Measurements from ENCODE around the gene GARIN5B. TPM values are rescaled to one million over a fixed set of nuclear protein-coding genes. Genes with fewer than 3 reads are reported as not detected.
"Not testable (repeated sequence)": the region's sequence is repeated elsewhere in the genome, so short reads cannot be mapped to it uniquely, and the experiment has no call there.

The GARIN5B gene
- total RNA-seq (2012; rRNA removed) = under 0.01 TPM in 1 of 2 replicates, not detected in the other

DNA sequence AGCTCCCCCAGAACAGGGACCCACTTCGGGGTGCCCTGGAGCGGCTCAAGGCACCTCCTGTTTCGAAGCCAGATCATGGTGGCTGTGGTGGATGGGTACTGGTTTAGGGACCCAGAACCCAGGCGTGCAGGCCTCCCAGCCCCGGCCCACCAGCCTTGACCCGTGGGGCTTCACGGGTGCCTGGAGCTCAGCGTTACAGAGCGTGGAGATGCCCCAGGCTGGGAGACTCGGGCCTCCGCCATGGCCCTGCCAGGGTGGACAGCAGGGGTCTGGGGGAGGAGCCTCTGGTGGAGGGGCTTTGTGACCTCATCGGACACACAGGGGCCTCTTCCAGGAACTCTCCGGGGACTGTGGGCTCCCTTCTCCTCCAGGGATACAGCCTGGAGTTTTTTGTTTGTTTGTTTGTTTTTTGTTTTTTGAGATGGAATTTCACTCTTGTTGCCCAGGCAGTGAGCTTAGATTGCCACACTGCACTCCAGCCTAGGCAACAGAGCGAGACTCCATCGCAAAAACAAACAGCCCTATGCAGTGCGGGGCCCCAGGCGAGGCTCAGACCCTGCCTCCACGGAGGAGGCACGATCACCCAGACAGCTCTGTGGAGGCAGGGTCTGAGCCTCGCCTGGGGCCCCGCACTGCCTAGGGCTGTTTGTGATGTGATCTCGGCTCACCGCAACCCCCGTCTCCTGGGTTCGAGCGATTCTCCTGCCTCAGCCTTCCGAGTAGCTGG is at the start of gene GARIN5B:
Gene GARIN5B, minus strand, starts transcription at position 271 of the 727 bp plus-strand sequence. Its CDS starts 194 bp downstream, at position 77.
- Histone ChIP-seq H3K36me3 (ENCODE audit: insufficient read depth, low read length) (no peaks in the 10 kb centered on the region), H3K4me1 (ENCODE audit: control insufficient read depth, insufficient read depth, low read length) (peaks cover 7% of the 10 kb centered on the region), H3K4me2 (ENCODE audit: low read length) (no peak within 1 kb of the TSS), H3K4me3 (ENCODE audit: low read length) (no peak within 1 kb of the TSS), H3K27me3 (ENCODE audit: control insufficient read depth, insufficient read depth, low read length) (peaks cover 6% of the 10 kb centered on the region), H3K9ac (ENCODE audit: low read depth, low read length) (no peak within 1 kb of the TSS), H3K9me3 (replicated peaks; ENCODE audit: low read length) (no peaks in the 10 kb centered on the region)

DNA sequence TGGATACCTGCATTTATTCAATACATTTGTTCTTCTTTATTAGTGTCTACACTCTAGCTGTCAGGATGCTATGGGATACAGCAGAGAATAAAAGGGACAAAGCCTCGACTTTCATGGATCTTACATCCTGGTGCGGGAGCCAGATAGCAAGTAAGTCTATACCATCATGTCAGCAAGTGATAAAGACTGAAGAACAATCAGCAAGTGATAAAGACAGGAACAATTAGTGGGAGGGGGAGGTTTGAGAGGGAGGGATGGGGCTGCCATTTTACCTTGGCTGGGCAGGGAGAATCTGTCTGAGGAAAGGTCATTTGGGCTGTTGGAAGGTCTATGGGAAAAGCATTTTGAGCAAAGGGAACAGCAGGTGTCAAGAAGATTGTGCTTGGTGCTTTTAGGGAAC is 47.1 kb upstream of the GARIN5B start:
- Histone ChIP-seq H3K4me1 (ENCODE audit: control insufficient read depth, insufficient read depth, low read length) (peaks cover 21% of the 10 kb centered on the region), H3K27me3 (ENCODE audit: control insufficient read depth, insufficient read depth, low read length) (no peaks in the 10 kb centered on the region), H3K9me3 (replicated peaks; ENCODE audit: low read length) (no peaks in the 10 kb centered on the region)

DNA sequence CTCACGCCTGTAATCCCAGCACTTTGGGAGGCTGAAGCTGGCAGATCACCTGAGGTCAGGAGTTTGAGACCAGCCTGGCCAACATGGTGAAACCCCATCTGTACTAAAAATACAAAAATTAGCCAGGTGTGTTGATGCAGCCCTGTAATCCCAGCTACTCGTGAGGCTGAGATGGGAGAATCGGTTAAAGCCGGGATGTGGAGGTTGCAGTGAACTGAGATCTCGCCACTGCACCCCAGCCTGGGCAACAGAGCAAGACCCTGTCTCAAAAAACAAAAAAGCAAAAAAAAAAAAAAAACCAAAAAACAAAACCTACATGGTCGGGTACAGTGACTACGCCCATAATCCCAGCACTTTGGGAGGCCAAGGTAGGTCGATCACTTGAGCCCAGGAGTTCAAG is 46.1 kb upstream of the GARIN5B start:
- Histone ChIP-seq H3K36me3 (ENCODE audit: insufficient read depth, low read length) (peaks cover 19% of the 10 kb centered on the region), H3K4me1 (ENCODE audit: control insufficient read depth, insufficient read depth, low read length) (peaks cover 21% of the 10 kb centered on the region)
- not testable (repeated sequence) for H3K27me3 ChIP-seq (ENCODE audit: control insufficient read depth, insufficient read depth, low read length); H3K4me3 ChIP-seq (ENCODE audit: low read length); H3K9ac ChIP-seq (ENCODE audit: low read depth, low read length); H3K9me3 ChIP-seq (replicated peaks; ENCODE audit: low read length); H3K4me2 ChIP-seq (ENCODE audit: low read length)

More for the DNA sequence above, 47.1 kb upstream of the GARIN5B start:
- peaks cover 14% of the 10 kb centered on the region for H3K36me3 ChIP-seq (ENCODE audit: insufficient read depth, low read length)
- H3K9ac ChIP-seq (ENCODE audit: low read depth, low read length) = no peak overlapping the region
- H3K4me3 ChIP-seq (ENCODE audit: low read length) = no peak overlapping the region
- H3K4me2 ChIP-seq (ENCODE audit: low read length) = no peak overlapping the region

DNA sequence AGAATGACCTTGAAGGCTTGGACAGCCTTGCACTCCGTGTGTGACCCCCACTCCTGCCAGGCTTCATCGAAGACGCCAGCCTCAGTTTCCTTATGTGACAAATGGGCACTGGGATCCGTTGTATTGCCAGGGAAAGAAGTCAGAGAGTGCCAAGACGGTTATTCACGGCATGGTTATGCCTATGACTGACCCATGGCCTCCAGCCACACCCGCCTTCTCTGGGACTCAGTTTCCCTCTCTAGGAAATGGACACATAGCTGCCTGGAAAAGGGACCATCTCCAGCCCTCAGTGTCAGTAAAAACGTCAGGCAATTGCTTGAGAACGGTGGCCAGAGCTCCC is 45.4 kb upstream of the GARIN5B start:
- H3K4me1 ChIP-seq (ENCODE audit: control insufficient read depth, insufficient read depth, low read length) = peaks cover 21% of the 10 kb centered on the region
- H3K36me3 ChIP-seq (ENCODE audit: insufficient read depth, low read length) = peaks cover 23% of the 10 kb centered on the region
- H3K4me2 ChIP-seq (ENCODE audit: low read length) = peak overlapping the region; percentile 76
- peak overlapping the region; percentile 67 for H3K9ac ChIP-seq (ENCODE audit: low read depth, low read length)
- H3K27me3 ChIP-seq (ENCODE audit: control insufficient read depth, insufficient read depth, low read length) = no peaks in the 10 kb centered on the region
- H3K9me3 ChIP-seq (replicated peaks; ENCODE audit: low read length) = no peaks in the 10 kb centered on the region
- H3K4me3 ChIP-seq (ENCODE audit: low read length) = peak overlapping the region; percentile 65

DNA sequence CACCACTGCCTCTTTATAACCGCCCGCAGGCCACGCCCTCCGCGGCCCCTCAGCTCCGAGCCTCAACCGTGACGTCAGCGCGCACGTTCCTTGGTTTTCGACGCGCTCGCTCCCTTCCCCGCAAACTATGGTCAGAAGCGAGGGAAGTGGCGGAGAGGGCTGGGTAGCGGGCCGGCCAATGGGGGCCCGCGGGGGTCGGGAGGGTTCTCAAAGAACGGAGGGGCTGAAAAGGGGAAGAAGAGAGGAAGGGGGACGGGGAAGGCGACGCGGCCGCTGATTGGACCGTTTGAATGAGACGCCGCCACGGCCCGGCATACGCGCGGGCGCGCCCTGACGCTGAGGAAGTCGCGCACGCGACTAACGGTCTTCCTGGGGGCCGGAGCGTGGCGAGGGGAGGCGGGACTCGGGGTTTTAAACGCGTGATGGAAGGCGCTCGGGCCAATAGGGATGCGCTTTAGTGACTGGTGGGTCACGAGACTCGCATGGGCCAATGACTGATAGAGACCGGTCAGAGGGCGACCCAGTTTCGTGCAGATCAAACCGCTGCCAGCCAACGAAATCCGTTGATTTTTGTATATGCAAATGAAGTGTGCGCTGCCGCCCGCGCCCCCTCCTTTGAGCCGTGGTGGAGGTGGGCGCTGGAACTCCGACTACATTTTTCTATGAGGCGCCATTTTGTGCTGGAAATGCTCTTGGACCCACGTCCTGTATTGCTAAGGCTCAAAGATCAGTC is 44.9 kb upstream of the GARIN5B start:
- H3K4me2 ChIP-seq (ENCODE audit: low read length) = peak overlapping the region; percentile 80
- H3K4me3 ChIP-seq (ENCODE audit: low read length) = peak overlapping the region; percentile 94
- H3K9ac ChIP-seq (ENCODE audit: low read depth, low read length) = peak overlapping the region; percentile 99
- H3K4me1 ChIP-seq (ENCODE audit: control insufficient read depth, insufficient read depth, low read length) = peaks cover 21% of the 10 kb centered on the region
- H3K36me3 ChIP-seq (ENCODE audit: insufficient read depth, low read length) = peaks cover 28% of the 10 kb centered on the region
- H3K9me3 ChIP-seq (replicated peaks; ENCODE audit: low read length) = no peaks in the 10 kb centered on the region
- H3K27me3 ChIP-seq (ENCODE audit: control insufficient read depth, insufficient read depth, low read length) = no peaks in the 10 kb centered on the region

DNA sequence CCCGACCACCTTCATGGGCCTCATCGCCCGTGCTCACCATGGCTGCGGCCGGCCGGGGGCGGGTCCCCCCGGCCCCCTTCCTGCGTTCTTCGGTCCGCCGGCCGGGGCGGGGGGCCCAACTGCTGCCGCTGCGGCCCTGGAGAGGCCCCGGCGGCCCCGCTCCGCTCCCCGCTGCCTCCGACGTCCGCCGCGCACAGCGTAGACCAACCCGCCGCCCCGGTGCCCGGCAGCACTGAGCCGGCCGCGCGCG is 44.4 kb upstream of the GARIN5B start, which contains the start of gene UBE2S:
Gene UBE2S, minus strand, starts transcription at position 239 of the 250 bp plus-strand sequence. Its CDS starts 199 bp downstream, at position 40.
- peak within 1 kb of the TSS; percentile 99 for H3K9ac ChIP-seq (ENCODE audit: low read depth, low read length)
- H3K9me3 ChIP-seq (replicated peaks; ENCODE audit: low read length); H3K27me3 ChIP-seq (ENCODE audit: control insufficient read depth, insufficient read depth, low read length): not testable (repeated sequence)
- peaks cover 21% of the 10 kb centered on the region for H3K4me1 ChIP-seq (ENCODE audit: control insufficient read depth, insufficient read depth, low read length)
- peak within 1 kb of the TSS; percentile 80 for H3K4me2 ChIP-seq (ENCODE audit: low read length)
- H3K4me3 ChIP-seq (ENCODE audit: low read length) = peak within 1 kb of the TSS; percentile 94
- peaks cover 33% of the 10 kb centered on the region for H3K36me3 ChIP-seq (ENCODE audit: insufficient read depth, low read length)

DNA sequence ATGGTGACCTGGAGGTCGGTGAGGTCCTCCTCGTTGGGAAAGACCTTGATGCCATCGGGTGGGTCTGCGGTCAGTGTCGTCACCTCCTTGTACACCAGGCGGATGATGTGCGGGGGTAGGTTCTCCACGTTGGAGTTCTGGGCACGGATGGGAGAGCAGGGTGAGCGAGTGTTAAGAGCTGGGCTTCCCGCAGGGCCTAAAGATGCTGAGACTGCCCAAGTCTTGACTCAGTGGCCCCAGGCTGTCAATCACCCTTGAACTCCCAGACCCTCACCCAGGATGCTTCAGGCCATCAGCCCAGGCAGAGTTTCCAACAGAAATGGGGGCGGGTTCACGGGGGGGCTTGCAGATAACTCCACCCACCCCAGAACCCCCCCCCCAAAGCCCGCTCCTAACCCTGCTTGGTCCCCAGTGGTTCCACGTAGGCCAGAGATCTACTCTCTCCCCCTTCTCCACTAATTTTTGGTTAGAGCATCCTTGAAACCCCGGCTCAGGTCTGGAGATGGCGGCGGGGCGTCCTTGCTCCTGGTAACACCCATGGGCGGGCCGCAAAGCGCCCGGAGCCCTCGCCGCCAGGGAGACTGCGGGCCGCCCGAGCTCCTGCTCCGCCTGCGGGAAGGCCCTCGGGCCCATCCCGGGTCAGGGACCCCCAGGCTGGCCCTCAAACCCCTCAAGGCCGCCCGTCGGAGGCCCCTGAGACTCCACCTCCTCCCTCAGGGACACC is 43.9 kb upstream of the GARIN5B start:
- no peaks in the 10 kb centered on the region for H3K27me3 ChIP-seq (ENCODE audit: control insufficient read depth, insufficient read depth, low read length)
- H3K9ac ChIP-seq (ENCODE audit: low read depth, low read length) = peak overlapping the region; percentile 99
- peak overlapping the region; percentile 94 for H3K4me3 ChIP-seq (ENCODE audit: low read length)
- H3K4me1 ChIP-seq (ENCODE audit: control insufficient read depth, insufficient read depth, low read length) = peaks cover 21% of the 10 kb centered on the region
- no peaks in the 10 kb centered on the region for H3K9me3 ChIP-seq (replicated peaks; ENCODE audit: low read length)
- H3K4me2 ChIP-seq (ENCODE audit: low read length) = peak overlapping the region; percentile 80
- H3K36me3 ChIP-seq (ENCODE audit: insufficient read depth, low read length) = peaks cover 38% of the 10 kb centered on the region

DNA sequence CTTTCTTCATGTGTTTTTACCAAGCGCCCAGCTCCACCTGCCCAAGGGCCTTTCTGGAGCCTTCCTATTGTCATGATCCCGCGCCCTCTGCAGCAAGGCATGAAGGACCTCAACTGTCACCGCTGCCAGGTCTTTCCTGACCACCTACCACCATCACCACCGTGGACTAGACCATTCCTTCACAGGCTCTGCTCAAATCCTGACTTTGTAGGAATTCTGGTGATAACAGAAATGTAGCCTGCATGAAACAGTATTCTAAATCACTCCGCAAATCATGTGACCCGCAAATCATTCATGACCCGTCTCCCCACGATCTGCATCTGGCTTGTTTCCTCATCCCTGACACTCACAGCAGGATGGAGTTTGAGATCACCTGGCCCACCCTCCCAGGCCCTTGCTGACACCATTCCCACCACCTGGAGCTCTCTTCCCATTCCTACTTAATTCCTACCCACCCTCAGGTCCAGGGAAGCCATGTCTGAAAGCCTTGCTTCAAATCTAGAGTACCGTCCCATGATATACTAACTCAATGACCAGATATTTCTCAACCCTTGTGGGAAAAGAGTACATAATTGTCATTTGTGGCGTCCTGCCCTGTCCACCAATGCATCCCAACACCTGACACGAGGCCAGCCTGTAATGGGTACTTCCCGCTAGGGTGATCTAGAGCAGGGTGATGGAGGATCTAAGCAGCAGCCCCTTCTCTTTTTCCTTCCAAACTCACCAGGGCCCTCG is 43.2 kb upstream of the GARIN5B start:
- Histone ChIP-seq H3K27me3 (ENCODE audit: control insufficient read depth, insufficient read depth, low read length) (no peaks in the 10 kb centered on the region), H3K4me3 (ENCODE audit: low read length) (peak overlapping the region; percentile 94), H3K9me3 (replicated peaks; ENCODE audit: low read length) (no peaks in the 10 kb centered on the region), H3K36me3 (ENCODE audit: insufficient read depth, low read length) (peaks cover 43% of the 10 kb centered on the region), H3K4me2 (ENCODE audit: low read length) (peak overlapping the region; percentile 80), H3K4me1 (ENCODE audit: control insufficient read depth, insufficient read depth, low read length) (peaks cover 21% of the 10 kb centered on the region), H3K9ac (ENCODE audit: low read depth, low read length) (peak overlapping the region; percentile 99)

DNA sequence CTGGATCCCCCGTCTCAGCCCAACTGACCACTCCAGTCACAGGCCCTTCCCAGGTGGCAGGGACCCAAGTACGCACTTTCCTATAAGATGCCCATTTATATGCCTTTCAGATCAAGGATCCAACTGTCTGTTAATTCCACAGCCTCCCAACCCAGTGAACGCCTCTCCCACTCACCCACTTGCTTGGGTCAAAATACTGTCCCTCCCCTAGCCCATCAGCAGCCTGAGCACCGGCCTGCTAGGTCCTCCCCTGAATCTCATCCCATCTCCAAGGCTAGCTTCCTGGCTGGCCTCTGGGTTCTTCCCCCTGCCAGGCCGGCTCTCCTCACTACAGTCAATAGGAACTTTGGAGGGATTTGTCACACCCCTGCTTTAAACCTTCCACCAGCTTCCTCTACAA is 42.6 kb upstream of the GARIN5B start:
- Histone ChIP-seq H3K36me3 (ENCODE audit: insufficient read depth, low read length) (peaks cover 48% of the 10 kb centered on the region), H3K4me3 (ENCODE audit: low read length) (peak overlapping the region; percentile 94), H3K9ac (ENCODE audit: low read depth, low read length) (peak overlapping the region; percentile 99), H3K4me1 (ENCODE audit: control insufficient read depth, insufficient read depth, low read length) (peaks cover 21% of the 10 kb centered on the region), H3K4me2 (ENCODE audit: low read length) (peak overlapping the region; percentile 80), H3K9me3 (replicated peaks; ENCODE audit: low read length) (no peaks in the 10 kb centered on the region), H3K27me3 (ENCODE audit: control insufficient read depth, insufficient read depth, low read length) (no peaks in the 10 kb centered on the region)

DNA sequence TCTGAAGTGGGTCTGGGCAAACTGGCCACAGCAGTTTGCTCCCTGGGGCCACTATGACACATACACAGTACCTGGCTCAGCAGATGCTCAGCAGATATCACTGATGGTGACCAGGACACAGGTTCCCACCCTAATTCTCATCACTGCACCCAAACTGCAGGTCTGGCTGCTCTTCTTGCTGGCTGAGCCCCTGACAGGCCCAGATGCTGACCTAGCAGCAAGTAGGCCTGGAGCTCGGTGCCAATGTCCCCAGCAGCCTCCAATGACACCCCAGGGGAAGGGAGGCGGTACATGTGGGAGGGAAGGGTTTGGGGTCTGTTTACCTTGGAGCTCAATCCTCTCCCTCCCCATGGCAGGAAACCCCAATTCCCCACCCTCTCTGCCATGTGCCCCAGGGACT is 39.4 kb upstream of the GARIN5B start:
- Histone ChIP-seq H3K4me3 (ENCODE audit: low read length) (no peak overlapping the region), H3K4me2 (ENCODE audit: low read length) (no peak overlapping the region), H3K27me3 (ENCODE audit: control insufficient read depth, insufficient read depth, low read length) (no peaks in the 10 kb centered on the region), H3K9me3 (replicated peaks; ENCODE audit: low read length) (no peaks in the 10 kb centered on the region), H3K4me1 (ENCODE audit: control insufficient read depth, insufficient read depth, low read length) (peaks cover 15% of the 10 kb centered on the region), H3K9ac (ENCODE audit: low read depth, low read length) (no peak overlapping the region), H3K36me3 (ENCODE audit: insufficient read depth, low read length) (peaks cover 52% of the 10 kb centered on the region)

DNA sequence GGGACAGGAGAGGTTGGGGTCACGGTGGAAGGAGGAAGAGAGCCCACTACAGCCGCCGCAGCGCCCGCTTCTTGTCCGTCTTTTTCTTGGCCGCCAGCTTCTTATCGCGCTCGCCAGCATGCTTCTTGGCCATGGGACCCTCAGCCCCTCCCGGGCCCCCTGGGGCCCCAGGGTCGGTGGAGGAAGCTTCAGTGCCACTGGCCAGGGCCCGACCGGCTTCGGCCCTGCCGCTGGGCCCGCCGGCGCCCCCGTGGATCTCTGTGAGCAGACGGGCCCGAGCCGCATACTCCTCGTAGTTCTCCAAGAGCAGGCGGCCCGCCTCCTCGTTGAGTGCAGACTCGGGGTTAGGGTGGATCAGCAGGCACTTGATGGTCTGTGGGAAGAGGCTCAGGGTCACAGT is 38.3 kb upstream of the GARIN5B start:
- not testable (repeated sequence) for H3K27me3 ChIP-seq (ENCODE audit: control insufficient read depth, insufficient read depth, low read length); H3K9me3 ChIP-seq (replicated peaks; ENCODE audit: low read length); H3K4me2 ChIP-seq (ENCODE audit: low read length); H3K9ac ChIP-seq (ENCODE audit: low read depth, low read length); H3K4me3 ChIP-seq (ENCODE audit: low read length)
- H3K36me3 ChIP-seq (ENCODE audit: insufficient read depth, low read length) = peaks cover 49% of the 10 kb centered on the region
- H3K4me1 ChIP-seq (ENCODE audit: control insufficient read depth, insufficient read depth, low read length) = peaks cover 11% of the 10 kb centered on the region
